HUES6 (cell line): ENCODE results near the gene TMCC2.

ENCODE experiments used
- H3K27ac ChIP-seq: 2 replicates; pipeline ENCODE4 v1.7.0; 2013; ENCODE audit warnings: low read depth, mild to moderate bottlenecking, low read length, inconsistent platforms
- H3K27me3 ChIP-seq: 2 replicates; pipeline ENCODE4 v1.6.1; 2013; ENCODE audit warnings: low read length; ENCODE audit not compliant: control insufficient read depth, insufficient read depth
- H3K36me3 ChIP-seq: 2 replicates; pipeline ENCODE4 v1.6.1; 2013; ENCODE audit warnings: low read length; ENCODE audit not compliant: control insufficient read depth, insufficient read depth
- H3K4me1 ChIP-seq: 2 replicates; pipeline ENCODE4 v1.6.1; 2013; ENCODE audit warnings: low read length; ENCODE audit not compliant: control insufficient read depth, insufficient read depth
- H3K4me3 ChIP-seq: 2 replicates; pipeline ENCODE4 v1.5.1; 2013; ENCODE audit warnings: low read depth, low read length
- H3K9ac ChIP-seq: one replicate; pipeline ENCODE4 v1.6.1; 2013; ENCODE audit warnings: mild to moderate bottlenecking, low read length
- H3K9me3 ChIP-seq: 2 replicates; pipeline ENCODE4 v1.6.1; 2013; ENCODE audit warnings: low read depth, low read length; ENCODE audit not compliant: control insufficient read depth, insufficient read depth

Gene TMCC2

GRCh38 chr1:205319081-205320018, 91.6 kb downstream of the TMCC2 start:
- Histone ChIP-seq H3K27me3 (no peaks in the 10 kb centered on the region), H3K4me1 (peaks cover 59% of the 10 kb centered on the region), H3K36me3 (peaks cover 9% of the 10 kb centered on the region), H3K9me3 (no peaks in the 10 kb centered on the region), H3K9ac (peak overlapping the region; percentile 31), H3K27ac (no peak overlapping the region), H3K4me3 (peak overlapping the region; percentile 51)

GRCh38 chr1:205321162-205321958, 93.6 kb downstream of the TMCC2 start, which contains the start of gene NUAK2:
Gene NUAK2, minus strand, starts transcription at chr1:205321745. Its CDS starts 117 bp downstream, at chr1:205321628.
- Histone ChIP-seq H3K9ac (peak within 1 kb of the TSS; percentile 90), H3K27me3 (no peaks in the 10 kb centered on the region), H3K4me3 (peak within 1 kb of the TSS; percentile 91), H3K36me3 (peaks cover 9% of the 10 kb centered on the region), H3K9me3 (no peaks in the 10 kb centered on the region), H3K27ac (peak within 1 kb of the TSS; percentile 69; the same call in 1 of the 2 replicates), H3K4me1 (peaks cover 52% of the 10 kb centered on the region)

GRCh38 chr1:205321959-205322283, 94.2 kb downstream of the TMCC2 start:
- Histone ChIP-seq H3K27me3 (no peaks in the 10 kb centered on the region), H3K36me3 (peaks cover 9% of the 10 kb centered on the region), H3K9ac (no peak overlapping the region), H3K4me3 (peak overlapping the region; percentile 91; the same call in 1 of the 2 replicates), H3K9me3 (no peaks in the 10 kb centered on the region), H3K27ac (no peak overlapping the region), H3K4me1 (peaks cover 46% of the 10 kb centered on the region)
